ENCODE data around the gene TRAF2.

The TRAF2 gene

GRCh38 chr9:136928591-136928990 is 42.3 kb downstream of the TRAF2 start:
- Histone ChIP-seq H3K4me1 (ENCODE audit: control insufficient read depth, insufficient read depth, low read length) (no peaks in the 10 kb centered on the region), H3K36me3 (ENCODE audit: control insufficient read depth, insufficient read depth, low read length) (peaks cover 26% of the 10 kb centered on the region), H3K4me3 (ENCODE audit: low read depth, low read length) (no peak overlapping the region), H3K9ac (ENCODE audit: low read depth, low read length) (no peak overlapping the region), H3K27me3 (ENCODE audit: control insufficient read depth, insufficient read depth, low read length) (no peaks in the 10 kb centered on the region), H3K9me3 (ENCODE audit: control insufficient read depth, insufficient read depth, low read length) (no peaks in the 10 kb centered on the region)

GRCh38 chr9:136930014-136930413 is 43.7 kb downstream of the TRAF2 start:
- Histone ChIP-seq H3K9ac (ENCODE audit: low read depth, low read length) (no peak overlapping the region), H3K4me1 (ENCODE audit: control insufficient read depth, insufficient read depth, low read length) (no peaks in the 10 kb centered on the region), H3K36me3 (ENCODE audit: control insufficient read depth, insufficient read depth, low read length) (peaks cover 16% of the 10 kb centered on the region), H3K27me3 (ENCODE audit: control insufficient read depth, insufficient read depth, low read length) (no peaks in the 10 kb centered on the region), H3K9me3 (ENCODE audit: control insufficient read depth, insufficient read depth, low read length) (no peaks in the 10 kb centered on the region), H3K4me3 (ENCODE audit: low read depth, low read length) (no peak overlapping the region)

GRCh38 chr9:136931611-136932130 is 45.4 kb downstream of the TRAF2 start:
- no peak overlapping the region for H3K9ac ChIP-seq (ENCODE audit: low read depth, low read length)
- H3K9me3 ChIP-seq (ENCODE audit: control insufficient read depth, insufficient read depth, low read length), result no peaks in the 10 kb centered on the region
- H3K27me3 ChIP-seq (ENCODE audit: control insufficient read depth, insufficient read depth, low read length), result no peaks in the 10 kb centered on the region
- H3K4me3 ChIP-seq (ENCODE audit: low read depth, low read length), result no peak overlapping the region
- H3K36me3 ChIP-seq (ENCODE audit: control insufficient read depth, insufficient read depth, low read length), result peaks cover 5% of the 10 kb centered on the region
- no peaks in the 10 kb centered on the region for H3K4me1 ChIP-seq (ENCODE audit: control insufficient read depth, insufficient read depth, low read length)

GRCh38 chr9:136934277-136934676 is 48.0 kb downstream of the TRAF2 start:
- H3K4me1 ChIP-seq (ENCODE audit: control insufficient read depth, insufficient read depth, low read length), result no peaks in the 10 kb centered on the region
- no peaks in the 10 kb centered on the region for H3K9me3 ChIP-seq (ENCODE audit: control insufficient read depth, insufficient read depth, low read length)
- H3K9ac ChIP-seq (ENCODE audit: low read depth, low read length), result no peak overlapping the region
- H3K36me3 ChIP-seq (ENCODE audit: control insufficient read depth, insufficient read depth, low read length), result peaks cover 2% of the 10 kb centered on the region
- H3K4me3 ChIP-seq (ENCODE audit: low read depth, low read length), result no peak overlapping the region
- no peaks in the 10 kb centered on the region for H3K27me3 ChIP-seq (ENCODE audit: control insufficient read depth, insufficient read depth, low read length)

GRCh38 chr9:136935651-136936050 is 49.3 kb downstream of the TRAF2 start:
- Histone ChIP-seq H3K4me3 (ENCODE audit: low read depth, low read length) (no peak overlapping the region), H3K4me1 (ENCODE audit: control insufficient read depth, insufficient read depth, low read length) (no peaks in the 10 kb centered on the region), H3K9me3 (ENCODE audit: control insufficient read depth, insufficient read depth, low read length) (no peaks in the 10 kb centered on the region), H3K9ac (ENCODE audit: low read depth, low read length) (no peak overlapping the region), H3K36me3 (ENCODE audit: control insufficient read depth, insufficient read depth, low read length) (peaks cover 10% of the 10 kb centered on the region), H3K27me3 (ENCODE audit: control insufficient read depth, insufficient read depth, low read length) (no peaks in the 10 kb centered on the region)

GRCh38 chr9:136936645-136937170 is 50.4 kb downstream of the TRAF2 start:
- Histone ChIP-seq H3K4me1 (ENCODE audit: control insufficient read depth, insufficient read depth, low read length) (no peaks in the 10 kb centered on the region), H3K36me3 (ENCODE audit: control insufficient read depth, insufficient read depth, low read length) (peaks cover 20% of the 10 kb centered on the region), H3K4me3 (ENCODE audit: low read depth, low read length) (no peak overlapping the region), H3K9ac (ENCODE audit: low read depth, low read length) (no peak overlapping the region), H3K27me3 (ENCODE audit: control insufficient read depth, insufficient read depth, low read length) (no peaks in the 10 kb centered on the region), H3K9me3 (ENCODE audit: control insufficient read depth, insufficient read depth, low read length) (no peaks in the 10 kb centered on the region)

- Histone ChIP-seq H3K27me3 (ENCODE audit: control insufficient read depth, insufficient read depth, low read length) (no peaks in the 10 kb centered on the region), H3K9ac (ENCODE audit: low read depth, low read length) (no peak overlapping the region), H3K36me3 (ENCODE audit: control insufficient read depth, insufficient read depth, low read length) (peaks cover 27% of the 10 kb centered on the region), H3K4me3 (ENCODE audit: low read depth, low read length) (no peak overlapping the region), H3K4me1 (ENCODE audit: control insufficient read depth, insufficient read depth, low read length) (no peaks in the 10 kb centered on the region), H3K9me3 (ENCODE audit: control insufficient read depth, insufficient read depth, low read length) (no peaks in the 10 kb centered on the region)
Measured at GRCh38 chr9:136937186-136938001, 51.1 kb downstream of the TRAF2 start.

- Histone ChIP-seq H3K27me3 (ENCODE audit: control insufficient read depth, insufficient read depth, low read length) (no peaks in the 10 kb centered on the region), H3K4me1 (ENCODE audit: control insufficient read depth, insufficient read depth, low read length) (no peaks in the 10 kb centered on the region), H3K9ac (ENCODE audit: low read depth, low read length) (no peak overlapping the region), H3K9me3 (ENCODE audit: control insufficient read depth, insufficient read depth, low read length) (no peaks in the 10 kb centered on the region), H3K4me3 (ENCODE audit: low read depth, low read length) (no peak overlapping the region), H3K36me3 (ENCODE audit: control insufficient read depth, insufficient read depth, low read length) (peaks cover 36% of the 10 kb centered on the region)
Measured at GRCh38 chr9:136939431-136939995, 53.2 kb downstream of the TRAF2 start.

- no peak overlapping the region for H3K9ac ChIP-seq (ENCODE audit: low read depth, low read length)
- H3K27me3 ChIP-seq (ENCODE audit: control insufficient read depth, insufficient read depth, low read length), result no peaks in the 10 kb centered on the region
- H3K36me3 ChIP-seq (ENCODE audit: control insufficient read depth, insufficient read depth, low read length), result peaks cover 36% of the 10 kb centered on the region
- no peak overlapping the region for H3K4me3 ChIP-seq (ENCODE audit: low read depth, low read length)
- H3K9me3 ChIP-seq (ENCODE audit: control insufficient read depth, insufficient read depth, low read length), result no peaks in the 10 kb centered on the region
- no peaks in the 10 kb centered on the region for H3K4me1 ChIP-seq (ENCODE audit: control insufficient read depth, insufficient read depth, low read length)
Measured at GRCh38 chr9:136939996-136940525, 53.7 kb downstream of the TRAF2 start.

- H3K9me3 ChIP-seq (ENCODE audit: control insufficient read depth, insufficient read depth, low read length), result no peaks in the 10 kb centered on the region
- no peaks in the 10 kb centered on the region for H3K4me1 ChIP-seq (ENCODE audit: control insufficient read depth, insufficient read depth, low read length)
- no peak overlapping the region for H3K4me3 ChIP-seq (ENCODE audit: low read depth, low read length)
- no peaks in the 10 kb centered on the region for H3K27me3 ChIP-seq (ENCODE audit: control insufficient read depth, insufficient read depth, low read length)
- H3K36me3 ChIP-seq (ENCODE audit: control insufficient read depth, insufficient read depth, low read length), result peaks cover 36% of the 10 kb centered on the region
- no peak overlapping the region for H3K9ac ChIP-seq (ENCODE audit: low read depth, low read length)
Measured at GRCh38 chr9:136940526-136941230, 54.4 kb downstream of the TRAF2 start.

GRCh38 chr9:136941231-136942111 is 55.2 kb downstream of the TRAF2 start:
- Histone ChIP-seq H3K9ac (ENCODE audit: low read depth, low read length) (no peak overlapping the region), H3K4me1 (ENCODE audit: control insufficient read depth, insufficient read depth, low read length) (no peaks in the 10 kb centered on the region), H3K36me3 (ENCODE audit: control insufficient read depth, insufficient read depth, low read length) (peaks cover 36% of the 10 kb centered on the region), H3K9me3 (ENCODE audit: control insufficient read depth, insufficient read depth, low read length) (no peaks in the 10 kb centered on the region), H3K27me3 (ENCODE audit: control insufficient read depth, insufficient read depth, low read length) (no peaks in the 10 kb centered on the region), H3K4me3 (ENCODE audit: low read depth, low read length) (no peak overlapping the region)
